Bone marrow (tissue), 2 donors: ENCODE results near the gene IRF7.

Source experiments
- DNase-seq, 2 donors: peaks; one replicate each; lab custom pipeline; 2025; lab: John Stamatoyannopoulos, UW

IRF7 gene

DNA sequence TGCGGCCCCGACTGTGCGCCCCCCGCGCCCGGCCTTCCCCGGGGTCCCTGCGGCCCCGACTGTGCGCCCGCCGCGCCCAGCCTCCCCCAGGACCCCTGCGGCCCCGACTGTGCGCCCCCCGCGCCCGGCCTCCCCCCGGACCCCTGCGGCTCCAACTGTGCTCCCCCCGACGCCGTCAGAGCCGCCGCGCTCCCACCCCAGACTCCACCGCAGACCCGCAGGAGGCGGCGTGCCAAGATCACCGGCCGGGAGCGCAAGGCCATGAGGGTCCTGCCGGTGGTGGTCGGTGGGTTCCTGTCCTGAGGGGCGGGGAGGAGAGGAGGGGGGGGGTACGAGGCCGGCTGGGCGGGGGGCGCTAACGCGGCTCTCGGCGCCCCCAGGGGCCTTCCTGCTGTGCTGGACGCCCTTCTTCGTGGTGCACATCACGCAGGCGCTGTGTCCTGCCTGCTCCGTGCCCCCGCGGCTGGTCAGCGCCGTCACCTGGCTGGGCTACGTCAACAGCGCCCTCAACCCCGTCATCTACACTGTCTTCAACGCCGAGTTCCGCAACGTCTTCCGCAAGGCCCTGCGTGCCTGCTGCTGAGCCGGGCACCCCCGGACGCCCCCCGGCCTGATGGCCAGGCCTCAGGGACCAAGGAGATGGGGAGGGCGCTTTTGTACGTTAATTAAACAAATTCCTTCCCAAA is 24.4 kb upstream of the IRF7 start:
- no peak for DNase-seq

DNA sequence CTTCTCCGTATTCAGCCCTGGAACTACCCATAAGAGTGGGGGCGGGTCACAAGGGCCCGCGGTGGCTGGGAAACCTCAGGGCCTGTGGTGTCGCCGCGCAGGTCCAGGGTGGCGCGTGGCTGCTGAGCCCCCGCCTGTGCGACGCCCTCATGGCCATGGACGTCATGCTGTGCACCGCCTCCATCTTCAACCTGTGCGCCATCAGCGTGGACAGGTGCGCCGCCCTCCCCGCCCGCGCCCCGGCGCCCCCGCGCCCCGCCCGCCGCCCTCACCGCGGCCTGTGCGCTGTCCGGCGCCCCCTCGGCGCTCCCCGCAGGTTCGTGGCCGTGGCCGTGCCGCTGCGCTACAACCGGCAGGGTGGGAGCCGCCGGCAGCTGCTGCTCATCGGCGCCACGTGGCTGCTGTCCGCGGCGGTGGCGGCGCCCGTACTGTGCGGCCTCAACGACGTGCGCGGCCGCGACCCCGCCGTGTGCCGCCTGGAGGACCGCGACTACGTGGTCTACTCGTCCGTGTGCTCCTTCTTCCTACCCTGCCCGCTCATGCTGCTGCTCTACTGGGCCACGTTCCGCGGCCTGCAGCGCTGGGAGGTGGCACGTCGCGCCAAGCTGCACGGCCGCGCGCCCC is 23.7 kb upstream of the IRF7 start:
- DNase-seq = no peak

DNA sequence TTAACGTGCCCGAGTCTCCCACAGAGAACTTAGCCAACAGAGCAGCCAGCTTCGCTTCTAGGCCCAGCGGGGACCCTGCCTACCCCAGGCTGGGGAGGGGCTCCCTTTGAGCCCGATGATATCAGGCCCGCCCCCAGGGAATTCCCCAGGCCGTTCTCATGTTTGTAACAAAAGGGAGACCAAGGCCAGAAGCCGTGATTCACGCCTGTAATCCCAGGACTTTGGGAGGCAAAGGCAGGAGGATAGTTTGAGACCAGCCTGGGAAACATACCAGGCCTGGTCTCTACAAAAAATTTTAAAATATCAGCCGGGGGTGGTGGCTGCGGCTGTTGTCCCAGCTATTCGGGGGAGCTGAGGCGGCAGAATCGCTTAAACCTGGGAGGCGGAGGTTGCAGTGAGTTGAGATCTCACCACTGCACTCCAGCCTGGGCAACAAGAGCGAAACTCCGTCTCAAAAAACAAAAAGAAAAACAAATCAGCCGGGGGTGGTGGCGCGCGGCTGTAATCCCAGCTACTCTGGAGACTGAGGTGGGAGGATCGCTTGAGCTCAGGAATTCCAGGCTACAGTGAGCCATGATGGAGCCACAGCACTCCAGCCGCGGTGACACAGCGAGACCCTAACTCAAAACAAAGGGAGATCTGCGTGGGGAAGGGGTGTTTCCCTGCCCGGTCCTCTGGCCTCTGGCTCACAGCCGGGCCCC is 23.0 kb upstream of the IRF7 start:
- DNase-seq = no peak

DNA sequence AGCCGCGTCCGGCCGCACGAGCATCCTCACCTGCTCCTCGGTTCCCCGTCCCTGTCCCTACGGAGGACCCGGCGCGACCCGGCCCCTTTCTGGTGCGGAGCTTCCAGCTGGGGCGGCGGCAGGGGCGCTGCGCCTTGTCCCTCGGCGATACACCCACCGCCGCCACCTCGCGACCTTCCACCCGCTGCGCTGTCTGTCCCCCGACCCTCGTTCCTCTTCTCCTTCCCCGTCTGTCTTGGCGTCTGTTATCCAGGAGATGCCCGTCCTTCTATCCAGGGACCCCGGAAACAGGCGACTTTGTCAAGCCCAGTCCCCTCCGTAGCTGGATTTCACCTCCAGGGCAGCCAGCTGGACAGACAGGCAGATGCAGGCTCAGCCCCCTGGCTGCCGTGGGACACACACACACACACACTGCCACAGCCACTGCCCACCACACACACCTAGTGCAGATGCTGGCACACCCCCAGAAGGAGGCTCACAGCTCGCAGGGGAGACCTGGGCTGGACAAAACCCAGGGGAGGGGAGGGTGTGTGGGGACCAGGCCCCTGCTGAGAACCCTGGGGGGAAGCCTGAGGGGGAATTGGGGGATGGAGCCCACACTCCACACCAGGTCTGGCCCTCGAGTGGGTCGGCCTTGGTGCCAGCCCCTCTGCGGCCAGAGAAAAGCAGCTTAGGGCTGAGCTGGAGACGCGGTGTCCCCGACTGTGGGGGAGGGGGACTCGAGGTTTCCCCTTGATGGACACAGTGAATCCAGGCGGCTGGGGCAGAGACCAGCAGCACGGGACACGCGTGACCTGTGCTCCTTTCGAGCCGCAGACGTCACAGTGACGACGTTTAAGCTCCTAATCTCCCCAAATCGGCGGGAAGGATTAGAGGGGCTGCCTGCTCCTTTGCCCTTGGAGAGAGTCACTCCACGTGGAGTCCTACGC is 22.1 kb upstream of the IRF7 start:
- no peak for DNase-seq

DNA sequence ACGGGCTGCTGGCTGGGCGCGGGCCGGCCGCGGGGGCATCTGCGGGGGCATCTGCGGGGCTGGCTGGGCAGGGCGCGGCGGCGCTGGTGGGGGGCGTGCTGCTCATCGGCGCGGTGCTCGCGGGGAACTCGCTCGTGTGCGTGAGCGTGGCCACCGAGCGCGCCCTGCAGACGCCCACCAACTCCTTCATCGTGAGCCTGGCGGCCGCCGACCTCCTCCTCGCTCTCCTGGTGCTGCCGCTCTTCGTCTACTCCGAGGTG is 21.5 kb upstream of the IRF7 start:
- no peak for DNase-seq

DNA sequence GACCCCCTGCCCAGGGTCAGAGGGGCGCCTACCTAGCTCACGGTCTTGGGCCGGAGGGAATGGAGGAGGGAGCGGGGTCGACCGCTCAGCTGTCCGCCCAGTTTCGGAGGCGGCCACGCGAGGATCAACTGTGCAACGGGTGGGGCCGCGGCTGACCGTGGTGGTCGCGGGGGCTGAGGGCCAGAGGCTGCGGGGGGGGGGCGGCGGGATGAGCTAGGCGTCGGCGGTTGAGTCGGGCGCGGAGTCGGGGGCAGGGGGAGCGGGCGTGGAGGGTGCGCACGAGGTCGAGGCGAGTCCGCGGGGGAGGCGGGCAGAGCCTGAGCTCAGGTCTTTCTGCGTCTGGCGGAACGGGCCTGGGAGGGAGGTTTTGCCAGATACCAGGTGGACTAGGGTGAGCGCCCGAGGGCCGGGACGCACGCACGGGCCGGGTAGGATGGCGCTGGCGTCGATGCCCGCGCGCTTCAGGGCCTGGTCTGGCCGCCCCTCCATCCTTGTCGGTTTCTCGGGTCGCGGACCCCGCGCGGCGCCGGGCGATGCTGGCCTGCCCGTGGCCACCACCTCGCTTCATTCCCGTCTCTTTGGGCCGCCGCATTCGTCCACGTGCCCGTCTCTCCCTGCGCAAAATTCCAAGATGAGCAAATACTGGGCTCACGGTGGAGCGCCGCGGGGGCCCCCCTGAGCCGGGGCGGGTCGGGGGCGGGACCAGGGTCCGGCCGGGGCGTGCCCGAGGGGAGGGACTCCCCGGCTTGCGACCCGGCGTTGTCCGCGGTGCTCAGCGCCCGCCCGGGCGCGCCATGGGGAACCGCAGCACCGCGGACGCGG is 21.0 kb upstream of the IRF7 start, which contains the start of gene DRD4:
DRD4 (plus strand) TSS at position 759 of the 822 bp plus-strand sequence; CDS start at position 795, 36 bp downstream.
- no peak for DNase-seq

DNA sequence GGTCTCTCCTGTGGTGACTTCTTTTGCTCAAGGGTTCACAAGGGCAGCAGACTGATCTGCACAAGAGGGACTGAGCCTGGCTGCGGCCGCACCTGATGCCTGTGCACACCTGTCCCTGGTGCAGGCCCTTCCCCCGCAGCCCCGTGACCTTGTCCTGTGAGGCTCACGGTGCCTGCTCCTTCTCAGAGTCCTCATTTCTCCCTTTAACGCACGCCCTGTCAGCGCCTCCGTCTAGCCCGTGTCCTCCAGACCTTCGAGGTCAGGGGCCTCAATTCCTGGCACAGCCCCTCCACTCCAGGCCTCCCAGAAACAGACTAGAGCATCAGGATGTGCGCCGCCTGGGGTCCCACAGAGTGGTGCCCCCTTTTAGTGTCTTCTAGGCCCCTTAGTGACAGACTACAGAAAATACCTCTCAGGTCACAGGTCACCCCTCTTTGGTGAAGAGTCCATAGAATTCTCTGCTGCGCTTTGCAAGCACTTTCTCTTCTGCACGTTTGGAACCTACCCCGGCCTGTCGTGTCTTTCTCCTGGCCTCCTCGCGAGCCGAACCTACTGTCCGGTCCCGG is 20.3 kb upstream of the IRF7 start:
- no peak for DNase-seq

DNA sequence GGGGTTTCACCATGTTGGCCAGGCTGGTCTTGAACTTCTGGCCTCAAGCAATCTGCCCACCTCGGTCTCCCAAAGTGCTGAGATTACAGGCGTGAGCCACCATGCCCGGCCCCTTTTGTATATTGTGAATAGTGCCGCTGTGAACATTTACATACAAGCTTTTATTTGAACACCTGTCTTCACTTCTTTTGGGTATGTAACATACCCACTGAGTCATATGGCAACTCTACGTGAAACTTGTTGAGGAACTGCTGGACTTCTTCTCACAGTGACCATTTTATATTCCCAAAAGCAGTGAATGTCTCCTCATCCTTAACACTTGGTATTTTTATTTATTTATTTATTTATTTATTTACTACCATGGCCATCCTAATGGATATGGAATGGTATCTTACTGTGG is 15.1 kb upstream of the IRF7 start:
- DNase-seq = no peak

DNA sequence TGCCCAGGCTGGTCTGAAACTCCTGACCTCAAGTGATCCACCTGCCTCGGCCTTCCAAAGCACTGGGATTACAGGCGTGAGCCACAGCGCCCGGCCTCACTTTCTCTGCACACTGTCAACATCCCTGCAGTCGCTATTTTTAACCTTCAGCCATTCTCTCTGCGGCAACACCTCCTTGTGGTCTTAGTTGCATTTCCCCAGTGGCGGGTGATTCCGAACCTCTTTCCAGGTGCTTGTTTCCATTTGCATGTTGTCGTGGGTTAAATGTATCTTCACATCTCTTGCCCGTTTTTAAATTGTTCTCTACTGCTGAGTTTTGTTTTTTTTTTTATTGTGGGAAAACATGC is 13.5 kb upstream of the IRF7 start:
- DNase-seq = no peak

DNA sequence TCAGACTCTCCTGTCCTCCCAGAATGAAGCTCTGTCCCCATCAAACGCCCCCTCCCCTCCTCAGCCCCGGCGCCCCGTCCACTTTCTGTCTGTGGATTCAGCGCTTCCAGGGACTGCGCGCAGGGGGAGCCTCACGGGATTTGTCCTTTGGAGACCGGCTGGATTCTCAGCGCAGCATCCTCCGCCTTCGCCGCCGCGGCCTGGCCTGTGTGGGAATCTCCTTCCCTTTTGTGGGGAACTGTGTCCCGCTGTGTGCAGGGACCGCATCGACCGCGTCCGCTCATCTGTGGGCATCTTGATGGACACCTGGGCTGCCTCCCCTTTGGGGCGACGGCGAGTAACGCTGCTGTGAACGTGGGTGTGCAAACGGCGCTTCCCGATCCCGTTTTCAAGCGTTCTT is 12.3 kb upstream of the IRF7 start:
- DNase-seq = no peak

DNA sequence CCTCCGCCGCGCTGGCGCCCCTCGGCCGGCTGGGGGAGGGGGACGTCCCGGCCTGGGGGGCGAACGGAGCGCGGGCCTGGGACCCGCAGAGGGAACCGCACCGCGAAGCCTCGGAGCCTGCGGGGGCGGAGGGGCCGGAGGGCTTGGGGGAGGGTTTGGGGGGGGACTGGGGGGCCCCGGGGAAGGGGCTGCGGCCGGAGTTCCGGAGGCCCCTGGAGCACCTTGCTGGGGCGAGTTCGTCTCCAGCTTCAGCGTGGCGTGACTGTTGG is 11.5 kb upstream of the IRF7 start:
- no peak for DNase-seq

DNA sequence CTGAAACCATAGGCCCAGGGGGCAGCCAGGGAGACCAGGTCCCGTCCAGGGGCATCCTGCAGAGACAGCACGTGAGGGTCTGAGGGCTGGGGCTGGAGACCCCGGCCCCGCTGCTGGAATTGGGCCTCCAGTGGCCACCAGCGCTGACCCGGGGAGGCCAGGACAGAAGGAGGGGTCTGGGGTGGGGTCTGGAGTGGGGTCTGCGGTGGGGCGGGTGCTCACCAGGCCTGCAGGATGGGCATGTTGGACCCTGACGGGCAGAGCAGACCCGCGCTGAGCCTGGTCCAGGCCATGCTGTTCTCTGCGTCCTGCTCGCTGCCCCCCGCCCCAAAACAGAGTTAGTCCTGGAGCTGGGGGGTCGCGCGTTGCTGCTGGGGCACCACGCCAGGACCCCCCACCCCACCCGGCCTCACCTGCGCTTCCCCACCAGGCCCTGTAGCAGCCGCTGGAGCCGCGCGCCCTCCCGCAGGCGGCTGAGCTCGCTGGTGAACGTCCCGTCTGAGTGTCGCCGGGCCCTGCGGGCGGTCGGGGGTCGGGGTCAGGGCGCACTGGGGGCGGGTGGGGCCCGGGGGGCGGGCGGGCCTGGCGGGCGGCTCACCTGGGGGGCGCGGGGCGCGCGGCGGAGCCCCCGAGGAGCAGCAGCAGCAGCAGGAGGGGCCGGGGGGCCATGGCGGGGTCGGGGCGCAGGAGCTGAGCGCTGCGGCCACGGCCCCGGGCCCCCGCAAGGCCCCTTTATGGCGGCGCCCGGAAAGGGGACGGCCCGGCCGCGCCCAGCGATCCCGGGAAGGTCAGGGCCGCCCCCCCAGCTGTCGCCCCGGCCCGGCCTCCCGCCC is 10.9 kb upstream of the IRF7 start, which contains the start of gene SCT:
SCT (minus strand) TSS at position 707 of the 833 bp plus-strand sequence; CDS start at position 669, 38 bp downstream.
- DNase-seq = no peak

DNA sequence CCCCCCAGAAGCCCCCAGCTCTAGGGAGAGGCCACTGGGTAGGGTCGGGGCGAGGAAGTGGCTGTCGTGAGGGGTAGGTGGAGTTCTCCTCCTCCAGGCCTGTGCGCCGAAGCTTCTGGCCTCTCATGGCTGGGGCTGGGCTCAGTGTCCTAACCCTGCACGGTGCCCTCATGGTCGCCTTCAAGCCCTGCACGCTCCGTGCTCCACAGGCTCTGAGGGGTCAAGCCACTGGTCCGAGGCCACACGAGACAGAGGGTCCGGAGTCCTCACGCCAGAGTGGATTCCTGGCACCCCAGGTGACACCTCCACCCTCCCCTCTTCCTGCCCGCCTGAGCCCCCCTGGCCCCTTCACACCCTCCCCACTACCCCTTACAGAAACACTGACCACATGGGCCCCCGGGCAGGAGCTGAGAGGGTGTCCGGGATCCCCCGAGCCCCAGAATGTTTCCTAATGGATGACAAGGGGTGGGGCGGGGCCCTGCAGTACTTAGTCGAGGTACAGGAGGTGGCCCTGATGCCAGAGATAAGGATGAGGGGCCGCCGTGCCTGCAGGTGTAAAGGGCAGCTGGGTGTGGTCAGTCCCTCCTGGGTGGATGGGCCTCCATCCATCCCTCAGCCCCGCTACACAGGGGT is 10.0 kb upstream of the IRF7 start:
- no peak for DNase-seq

DNA sequence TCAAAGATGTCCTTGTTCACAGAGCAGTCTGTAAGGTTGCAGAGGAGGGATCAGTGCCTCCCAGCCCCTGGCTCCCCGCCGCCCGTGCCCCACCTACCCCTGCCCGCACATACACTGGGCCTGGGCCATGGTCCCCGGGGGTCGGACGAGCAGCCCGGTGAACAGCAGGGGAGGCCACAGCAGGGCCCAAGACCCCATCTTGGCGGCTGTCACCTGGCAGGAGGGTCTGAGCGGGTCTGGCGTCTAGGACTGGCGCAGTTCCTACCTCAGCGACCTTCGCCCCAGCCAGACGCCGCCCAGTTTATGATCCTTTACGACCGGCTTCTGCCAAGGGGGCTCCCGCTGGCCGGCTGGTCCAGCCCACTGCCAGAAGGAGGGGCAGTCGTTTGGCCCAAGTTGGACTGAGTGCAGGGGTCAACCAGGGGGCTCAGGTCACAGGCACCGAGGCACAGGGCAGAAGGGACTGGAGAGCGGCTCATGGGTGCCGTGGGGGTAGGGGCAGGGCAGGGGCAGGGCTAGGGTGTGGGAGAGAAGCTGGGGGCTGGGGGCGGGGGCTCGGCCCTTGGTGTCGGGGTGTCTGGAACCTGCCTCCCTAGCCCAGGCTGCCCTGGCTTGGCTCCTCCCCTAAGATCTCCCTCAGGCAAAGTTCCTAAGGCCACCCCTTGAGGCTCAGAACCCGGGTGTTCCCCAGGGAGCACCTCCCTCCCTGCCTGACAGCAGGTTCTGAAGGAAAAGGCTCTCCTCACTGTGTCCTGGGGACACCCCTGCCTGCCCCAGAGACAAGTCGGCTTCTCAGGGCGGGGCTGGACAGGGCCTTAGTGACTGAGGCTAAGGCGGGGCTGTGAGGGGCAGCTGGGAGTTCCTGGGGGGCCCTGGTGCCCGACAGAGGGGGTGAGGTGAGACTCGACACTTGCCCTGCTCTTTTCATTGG is 9.2 kb upstream of the IRF7 start, which contains the start of gene CDHR5:
CDHR5 (minus strand) TSS at position 251 of the 931 bp plus-strand sequence; CDS start at position 198, 53 bp downstream.
- DNase-seq = no peak

DNA sequence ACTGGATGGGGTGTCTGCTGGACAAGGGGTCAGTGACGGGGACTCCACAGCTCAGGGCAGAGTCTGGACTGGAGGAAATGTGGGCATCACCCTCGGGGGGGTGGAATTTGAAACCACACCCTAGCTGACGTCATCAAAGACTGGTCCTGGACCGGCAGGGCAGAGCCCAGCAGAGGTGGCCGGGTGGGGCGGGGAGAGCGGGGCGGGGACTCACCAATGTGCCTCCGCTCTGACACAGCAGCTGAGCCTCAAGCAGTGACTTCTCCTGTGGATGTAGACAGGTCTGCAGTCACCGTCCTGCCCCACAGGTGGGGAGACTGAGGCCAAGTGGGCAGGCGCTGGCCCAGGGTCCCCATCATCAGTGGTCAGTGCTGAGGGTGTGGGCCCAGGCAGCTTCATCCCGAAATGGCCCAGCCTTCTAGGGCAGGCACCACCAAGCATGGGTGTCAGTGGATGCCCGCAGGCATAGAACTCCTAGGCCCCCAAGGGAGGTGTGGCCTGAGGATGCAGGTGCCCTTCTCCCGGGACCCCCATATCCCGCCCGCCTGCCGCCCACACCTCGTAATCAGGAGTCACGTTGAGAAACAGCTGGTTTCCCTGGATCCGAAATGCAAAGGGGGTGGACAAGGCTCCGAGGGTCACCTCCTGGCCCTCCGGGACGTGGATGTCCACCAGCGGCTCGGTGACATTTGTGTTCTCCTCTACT is 8.4 kb upstream of the IRF7 start:
- no peak for DNase-seq

DNA sequence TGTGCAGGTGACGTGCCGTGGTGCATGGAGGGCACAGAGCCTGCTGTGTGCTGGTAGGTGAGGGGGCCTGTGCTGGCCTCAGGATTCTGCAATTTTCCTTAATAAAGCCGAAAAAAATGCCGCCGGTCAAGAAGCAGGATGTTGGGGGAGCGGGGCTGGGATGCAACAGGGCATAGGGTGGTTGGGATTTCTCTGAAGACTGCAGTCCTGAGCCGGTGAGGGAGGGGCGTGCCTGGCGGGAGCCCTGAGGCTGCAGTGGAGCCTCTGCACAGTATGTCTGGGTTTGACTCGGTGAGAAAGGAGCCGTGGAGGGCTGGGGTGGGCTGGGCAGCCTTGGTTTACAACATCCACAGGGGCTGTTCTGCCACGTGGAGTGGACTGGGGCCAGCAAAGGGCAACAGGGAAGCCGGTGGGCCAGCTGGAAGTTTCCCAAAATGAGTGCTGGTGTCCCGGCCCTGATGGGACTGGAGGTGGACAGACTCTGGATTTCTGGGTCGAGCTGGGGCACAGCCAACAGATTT is 7.7 kb upstream of the IRF7 start:
- DNase-seq = no peak

DNA sequence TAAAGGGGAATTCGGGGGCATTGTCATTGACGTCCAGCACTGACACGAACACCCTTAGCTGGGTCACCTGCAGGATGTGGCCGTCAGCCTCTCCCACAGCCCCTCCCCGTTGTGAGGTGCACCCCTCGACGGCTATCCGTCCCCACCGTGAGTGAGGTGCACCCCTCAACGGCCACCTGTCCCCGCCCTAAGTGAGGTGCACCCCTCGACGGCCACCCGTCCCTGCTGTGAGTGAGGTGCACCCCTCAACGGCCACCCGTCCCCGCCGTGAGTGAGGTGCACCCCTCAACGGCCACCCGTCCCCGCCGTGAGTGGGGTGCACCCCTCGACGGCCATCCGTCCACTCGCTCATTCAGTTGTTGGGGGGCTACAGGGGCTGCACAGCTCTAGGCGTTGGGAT is 6.1 kb upstream of the IRF7 start:
- no peak for DNase-seq
